Activated CD4-positive, alpha-beta memory T cell treated with anti-CD3 and anti-CD28 coated beads, Interleukin-2, amount 10 ng/mL, durations not matched to agents 7 days and 5 days (primary cell): ENCODE data around the gene SLC16A3. TPM values are rescaled to one million over a fixed set of nuclear protein-coding genes. Genes with fewer than 3 reads are reported as not detected.
A peak's percentile ranks its signal among the peaks of the same experiment; 100 is the strongest.

Experiments used
- CTCF ChIA-PET: fragments of 350-600 bp; sonication (Branson Sonifier 250); formaldehyde crosslinking; loops from one replicate; lab custom pipeline; 2021; ENCODE audit warnings: antibody characterized with exemption, inconsistent platforms; lab: Charles Lee
- POLR2A ChIA-PET: fragments of 350-600 bp; sonication (Branson Sonifier 250); formaldehyde crosslinking; loops from one replicate; lab custom pipeline; 2021; ENCODE audit warnings: antibody characterized with exemption; lab: Charles Lee
- DNase-seq: peaks from one replicate; pipeline ENCODE4 v3.0.0-alpha.2; 2020
- H3K27ac Mint-ChIP-seq: one replicate; pipeline ENCODE4 v1.8.0; 2021; ENCODE audit warnings: mild to moderate bottlenecking, mixed read lengths
- H3K27me3 Mint-ChIP-seq: one replicate; pipeline ENCODE4 v1.8.0; 2021; ENCODE audit warnings: mixed read lengths
- H3K36me3 Mint-ChIP-seq: one replicate; pipeline ENCODE4 v1.8.0; 2021; ENCODE audit warnings: low read depth, mixed read lengths
- H3K4me1 Mint-ChIP-seq: one replicate; pipeline ENCODE4 v1.8.0; 2021; ENCODE audit warnings: mixed read lengths
- H3K4me3 Mint-ChIP-seq: one replicate; pipeline ENCODE4 v1.8.0; 2021; ENCODE audit warnings: mild to moderate bottlenecking, mixed read lengths
- H3K9me3 Mint-ChIP-seq: one replicate; pipeline ENCODE4 v1.8.0; 2021; ENCODE audit warnings: mixed read lengths
- total RNA-seq, 2 experiments: library from RNA; stranded (reverse); gene quantifications; one replicate each; pipeline ENCODE4 v1.2.3, GENCODE V29; 2021

Gene SLC16A3
- total RNA-seq, 2 experiments from 2014 or later = 206 to 210 TPM

DNA sequence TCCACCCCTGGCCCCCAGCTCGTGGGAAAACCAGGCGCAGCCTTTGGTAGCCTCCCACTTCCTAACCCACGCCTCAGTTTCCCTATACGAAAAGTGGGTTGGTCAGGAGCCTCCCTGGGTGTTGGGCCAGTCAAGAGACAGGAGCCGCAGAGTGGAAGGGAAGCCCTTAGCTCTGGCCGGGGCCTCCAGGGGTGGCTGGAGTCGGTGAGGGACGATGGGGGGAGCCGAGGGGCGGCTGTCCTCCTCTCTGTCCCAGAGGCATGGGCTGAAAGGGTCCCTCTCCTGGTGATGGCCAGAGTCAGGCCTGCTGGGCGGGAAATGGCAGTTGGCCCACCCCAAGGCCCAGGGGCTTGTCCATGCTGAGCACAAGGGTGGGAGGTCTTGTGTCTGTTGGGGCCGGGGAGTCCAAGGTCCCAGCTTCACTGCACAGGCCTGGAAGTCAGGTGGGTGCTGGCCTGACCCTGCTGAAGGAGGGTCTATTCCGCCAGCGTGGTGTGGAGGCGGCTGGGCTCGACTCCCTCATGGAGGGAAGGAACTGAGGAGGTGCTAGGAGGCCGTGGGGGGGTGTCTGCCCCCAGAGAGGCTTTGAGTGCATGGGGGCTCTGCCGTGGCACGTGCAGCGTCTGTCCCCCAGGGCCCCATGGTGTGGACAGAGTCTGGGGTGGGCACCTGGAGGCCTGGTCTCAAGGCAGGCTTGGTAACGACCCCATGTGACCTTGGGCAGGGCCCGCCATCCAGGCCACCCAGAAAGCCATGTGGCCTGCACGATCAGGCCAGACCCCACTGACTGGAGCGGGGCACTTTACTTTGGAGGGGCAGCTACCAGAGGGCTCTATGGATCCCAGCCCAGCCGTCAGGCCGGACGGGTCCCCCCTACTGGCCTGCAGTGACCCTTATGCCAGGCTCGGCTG, 1.1 kb downstream of the SLC16A3 start:
- DNase-seq = peak; percentile 21
- no peaks in the 10 kb centered on the region for H3K9me3 Mint-ChIP-seq
- peak overlapping the region; percentile 81 for H3K27ac Mint-ChIP-seq
- H3K36me3 Mint-ChIP-seq = peaks cover 12% of the 10 kb centered on the region
- no peaks in the 10 kb centered on the region for H3K27me3 Mint-ChIP-seq
- ChIA-PET POLR2A (interaction anchor here (0.8 to 2.9 kb wide), 16 partner anchors 9 to 313 kb away, joined by 3 to 27 read pairs (median 5); partner anchors contain the start of genes CCDC57, CSNK1D and FASN), CTCF (interaction anchor here (1.6 to 2.5 kb wide), 2 partner anchors 24 to 30 kb away, joined by 7 to 11 read pairs; no protein-coding TSS in a partner anchor)
- H3K4me1 Mint-ChIP-seq = peaks cover 27% of the 10 kb centered on the region
- peak overlapping the region; percentile 91 for H3K4me3 Mint-ChIP-seq

DNA sequence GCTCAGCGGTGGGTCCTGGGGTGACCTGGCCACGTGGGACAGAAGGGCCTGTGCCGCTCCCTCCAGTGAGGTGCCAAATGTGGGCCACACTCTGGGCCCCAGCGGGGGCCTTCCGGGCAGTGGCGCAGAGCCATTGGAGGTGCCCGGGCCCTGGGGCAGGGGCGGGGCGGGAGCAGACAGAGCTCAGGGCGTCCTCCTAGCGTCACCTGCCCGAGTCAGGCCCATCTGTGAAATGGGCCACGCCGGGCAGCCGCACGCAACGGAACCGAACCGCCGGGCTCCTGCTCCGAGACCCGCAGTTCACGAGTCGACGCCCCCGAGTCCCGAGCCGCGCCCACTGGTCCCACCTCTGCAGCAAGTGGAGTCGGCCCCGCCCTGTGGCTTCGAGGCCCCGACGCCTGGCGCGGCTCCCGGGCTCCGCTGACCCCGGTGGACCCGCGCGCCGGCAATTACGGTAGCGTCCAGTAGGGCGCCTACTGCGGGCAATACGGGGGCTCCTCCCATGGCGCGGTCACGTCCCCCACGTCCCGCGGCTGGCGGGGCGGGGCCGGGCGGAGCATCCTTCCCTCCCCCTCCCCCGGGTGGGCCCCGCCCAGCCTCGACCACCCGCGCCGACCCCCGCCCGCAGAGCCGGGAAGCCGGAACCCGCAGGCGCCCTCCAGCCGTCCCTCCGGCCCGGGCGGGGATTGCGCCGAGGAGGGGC, 1.9 kb downstream of the SLC16A3 start:
- Mint-ChIP-seq H3K4me1 (peaks cover 32% of the 10 kb centered on the region), H3K4me3 (peak overlapping the region; percentile 91), H3K36me3 (peaks cover 12% of the 10 kb centered on the region), H3K9me3 (no peaks in the 10 kb centered on the region), H3K27me3 (no peaks in the 10 kb centered on the region), H3K27ac (no peak overlapping the region)
- peak; percentile 76 for DNase-seq
- ChIA-PET CTCF (no interaction called here), POLR2A (interaction anchor here (0.8 to 2.9 kb wide), 7 partner anchors 8 to 133 kb away, joined by 3 to 27 read pairs (median 18); partner anchors contain the start of genes CCDC57 and FASN)

DNA sequence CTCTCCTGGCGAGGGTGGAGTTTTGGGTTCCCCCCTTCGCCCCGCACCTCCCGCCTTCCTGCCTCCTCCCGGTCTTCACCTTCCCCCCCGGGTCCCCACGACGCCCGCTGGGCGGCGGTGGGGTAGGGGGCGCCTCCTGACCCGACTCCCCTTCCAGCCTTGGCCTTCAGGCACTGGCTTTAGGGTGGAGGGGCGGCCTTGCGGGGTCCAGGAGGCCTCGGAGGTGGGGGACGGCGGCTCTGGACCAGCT, 2.4 kb downstream of the SLC16A3 start:
- H3K4me1 Mint-ChIP-seq = peaks cover 37% of the 10 kb centered on the region
- H3K4me3 Mint-ChIP-seq = no peak overlapping the region
- no peaks in the 10 kb centered on the region for H3K9me3 Mint-ChIP-seq
- CTCF ChIA-PET = no interaction called here
- POLR2A ChIA-PET = interaction anchor here (0.9 kb wide), 1 partner anchor 11 kb away, joined by 3 read pairs; no protein-coding TSS in a partner anchor
- H3K27me3 Mint-ChIP-seq = no peaks in the 10 kb centered on the region
- H3K27ac Mint-ChIP-seq = no peak overlapping the region
- no peak for DNase-seq
- peaks cover 16% of the 10 kb centered on the region for H3K36me3 Mint-ChIP-seq

DNA sequence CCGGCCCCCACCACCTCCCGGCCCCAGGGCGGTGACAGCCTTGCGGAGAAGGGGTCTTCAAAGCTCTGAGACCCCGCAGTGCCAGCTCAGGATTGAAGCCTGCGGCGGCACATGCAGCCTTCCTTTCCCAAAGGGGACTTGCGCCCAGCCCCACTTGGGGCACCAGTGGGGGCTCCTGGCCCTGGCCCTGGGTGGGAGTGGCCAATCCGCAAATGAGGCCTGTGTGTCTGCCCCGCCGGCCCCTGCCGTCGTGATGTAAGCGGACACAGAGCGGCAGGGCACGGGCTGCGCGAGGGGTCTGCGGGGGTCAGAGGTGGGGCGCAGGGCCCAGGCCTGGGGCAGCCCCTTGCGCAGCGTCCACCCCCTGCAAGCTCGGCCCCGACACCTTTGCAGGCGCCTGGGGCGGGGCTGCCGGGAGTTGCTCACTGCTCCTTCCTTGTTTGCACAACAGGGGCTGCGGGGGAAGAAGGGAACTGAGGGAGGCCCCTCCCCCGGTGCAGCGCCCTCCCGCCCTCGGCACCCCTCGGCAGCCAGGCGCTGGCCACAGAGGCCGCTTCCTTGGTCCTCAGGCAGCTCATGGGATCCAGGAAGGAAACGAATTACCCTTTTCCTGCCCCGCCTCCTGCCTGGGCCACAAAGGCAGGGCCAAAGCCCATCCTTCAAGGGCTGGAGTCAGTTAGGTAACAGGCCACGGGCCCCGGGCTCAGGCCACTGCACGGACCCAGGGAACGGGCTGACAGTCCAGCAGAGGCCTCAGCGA, 2.9 kb downstream of the SLC16A3 start:
- H3K4me1 Mint-ChIP-seq = peaks cover 42% of the 10 kb centered on the region
- no peak overlapping the region for H3K27ac Mint-ChIP-seq
- peak overlapping the region; percentile 17 for H3K4me3 Mint-ChIP-seq
- ChIA-PET CTCF (no interaction called here), POLR2A (interaction anchor here (0.9 kb wide), 1 partner anchor 10 kb away, joined by 3 read pairs; no protein-coding TSS in a partner anchor)
- H3K27me3 Mint-ChIP-seq = no peaks in the 10 kb centered on the region
- no peaks in the 10 kb centered on the region for H3K9me3 Mint-ChIP-seq
- peak; percentile 35 for DNase-seq
- peaks cover 17% of the 10 kb centered on the region for H3K36me3 Mint-ChIP-seq

DNA sequence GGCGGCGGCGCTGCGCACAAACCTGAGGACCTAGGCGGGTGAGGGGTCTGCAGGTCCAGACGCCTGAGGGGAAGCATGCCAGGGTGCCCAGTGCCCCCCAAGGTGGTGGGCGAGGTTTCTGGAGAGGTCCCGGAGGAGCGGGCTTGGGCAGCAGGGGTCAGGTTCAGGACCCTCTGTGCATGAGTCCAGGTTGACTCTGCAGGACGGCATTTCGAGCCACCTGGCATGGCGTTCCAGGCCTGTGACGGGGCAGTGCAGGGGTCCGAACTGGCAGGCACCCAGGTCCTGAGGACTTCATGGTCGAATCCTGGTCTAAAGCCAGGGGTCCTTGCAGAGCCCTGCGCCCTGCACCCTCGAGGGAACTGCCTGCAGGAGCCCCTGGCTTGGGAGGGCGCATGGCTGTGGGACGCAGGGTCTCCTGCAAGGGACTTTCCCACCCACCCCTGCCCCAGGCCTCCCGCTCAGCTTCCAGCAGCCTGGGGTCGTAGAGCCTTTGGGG, 3.5 kb downstream of the SLC16A3 start:
- Mint-ChIP-seq H3K27ac (no peak overlapping the region), H3K27me3 (no peaks in the 10 kb centered on the region), H3K36me3 (peaks cover 18% of the 10 kb centered on the region), H3K4me1 (peaks cover 39% of the 10 kb centered on the region), H3K9me3 (no peaks in the 10 kb centered on the region), H3K4me3 (peak overlapping the region; percentile 17)
- ChIA-PET POLR2A (interaction anchor here (0.7 kb wide), 1 partner anchor 9 kb away, joined by 4 read pairs; no protein-coding TSS in a partner anchor), CTCF (no interaction called here)
- peak; percentile 19 for DNase-seq

DNA sequence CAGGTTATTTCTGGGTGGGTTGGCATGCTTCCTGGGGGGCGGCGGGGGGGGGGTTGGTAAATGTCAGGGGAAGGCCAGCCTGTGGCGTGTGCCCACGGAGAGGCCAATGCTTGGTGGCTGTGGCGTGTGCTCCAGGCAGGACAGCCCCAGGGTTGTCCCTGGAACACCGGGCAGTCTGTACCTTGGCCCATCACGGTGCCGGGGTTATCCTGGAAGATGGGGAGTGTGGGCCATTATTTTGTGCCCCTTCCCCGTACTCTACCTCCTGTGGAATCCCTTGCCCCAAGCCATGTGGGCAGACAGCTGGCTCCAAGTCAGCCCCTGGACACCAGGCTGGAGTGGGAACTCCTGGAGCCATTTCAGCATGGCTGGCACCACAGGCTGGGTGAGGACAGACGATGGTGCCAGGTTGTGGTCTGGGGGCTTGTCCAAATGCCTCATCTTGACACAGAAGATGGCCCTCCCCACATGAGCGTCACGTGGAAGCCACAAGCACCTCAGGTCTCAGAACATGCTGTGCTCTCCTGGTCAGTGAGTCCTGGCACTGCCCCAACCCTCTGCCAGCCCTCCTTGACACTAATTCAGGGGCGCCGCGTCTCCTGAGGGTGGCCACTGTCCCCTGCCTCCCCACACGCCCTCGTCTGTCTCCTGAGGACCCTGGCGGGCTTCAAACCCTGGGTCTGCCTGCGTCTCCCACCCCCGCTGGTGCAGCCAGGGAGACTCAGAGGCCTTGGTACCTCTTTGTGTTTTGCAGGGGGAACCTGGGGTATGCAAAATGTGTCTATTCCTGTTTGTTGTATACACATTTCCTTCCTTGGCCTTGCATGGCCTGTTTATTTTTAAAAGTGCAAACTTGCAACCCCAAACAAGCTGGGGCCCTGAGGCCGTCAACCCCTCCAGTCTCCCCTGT, 4.3 kb downstream of the SLC16A3 start:
- no peak for DNase-seq
- Mint-ChIP-seq H3K27ac (no peak overlapping the region), H3K27me3 (no peaks in the 10 kb centered on the region), H3K4me3 (no peak overlapping the region), H3K4me1 (peaks cover 38% of the 10 kb centered on the region), H3K9me3 (no peaks in the 10 kb centered on the region), H3K36me3 (peaks cover 22% of the 10 kb centered on the region)
- ChIA-PET CTCF (no interaction called here), POLR2A (interaction anchor here (0.7 kb wide), 1 partner anchor 8 kb away, joined by 4 read pairs; no protein-coding TSS in a partner anchor)

DNA sequence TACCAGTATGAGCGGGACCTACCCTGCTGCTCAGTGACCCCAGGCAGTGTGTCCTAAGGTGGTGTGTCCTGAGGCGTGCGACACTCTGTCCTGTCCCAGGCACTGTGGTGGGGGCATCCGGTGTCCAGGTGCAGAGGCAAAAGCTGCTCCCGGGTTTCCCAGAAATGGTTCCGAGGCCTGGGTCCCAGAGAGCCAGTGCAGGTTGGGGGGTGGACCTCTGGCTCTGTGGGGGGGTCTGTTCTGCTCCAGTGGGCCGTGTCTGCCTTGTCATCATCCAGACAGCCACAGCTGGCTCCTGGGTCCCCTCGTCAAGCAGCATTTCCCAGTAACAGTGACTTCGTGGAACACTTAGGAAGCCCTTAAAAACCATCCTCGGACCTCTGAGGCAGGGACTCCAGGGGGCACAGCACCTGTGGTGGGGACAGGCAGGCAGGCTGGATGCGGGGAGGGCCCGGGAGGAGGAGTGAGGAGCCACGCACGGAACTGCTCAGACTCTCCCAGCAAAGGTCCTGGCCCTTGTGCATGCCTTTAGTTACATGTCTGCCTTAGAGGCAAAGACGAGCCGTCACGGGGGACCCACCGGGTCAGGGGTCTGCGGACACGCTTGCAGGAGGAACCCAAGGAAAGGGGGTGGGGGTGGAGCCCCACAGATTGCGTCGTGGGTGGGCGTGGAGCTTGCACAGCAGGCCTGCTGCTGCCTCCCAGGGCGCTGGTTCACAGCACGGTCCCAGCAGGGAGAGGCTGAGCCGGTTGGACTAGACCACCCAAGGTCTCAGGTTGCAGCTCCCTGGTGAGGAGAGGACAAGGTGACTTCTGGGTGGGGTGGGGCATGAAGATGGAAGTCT, 5.6 kb downstream of the SLC16A3 start:
- Mint-ChIP-seq H3K4me3 (no peak overlapping the region), H3K27me3 (no peaks in the 10 kb centered on the region), H3K9me3 (no peaks in the 10 kb centered on the region), H3K36me3 (peaks cover 28% of the 10 kb centered on the region), H3K27ac (no peak overlapping the region), H3K4me1 (peaks cover 50% of the 10 kb centered on the region)
- CTCF ChIA-PET = interaction anchor here (1.1 to 3.3 kb wide), 6 partner anchors 28 to 195 kb away, joined by 3 to 20 read pairs (median 9); partner anchors contain the start of gene HEXD
- DNase-seq = no peak
- POLR2A ChIA-PET = interaction anchor here (0.8 to 4.7 kb wide), 5 partner anchors 22 to 214 kb away, joined by 3 to 21 read pairs (median 3); partner anchors contain the start of genes CCDC57 and SECTM1

DNA sequence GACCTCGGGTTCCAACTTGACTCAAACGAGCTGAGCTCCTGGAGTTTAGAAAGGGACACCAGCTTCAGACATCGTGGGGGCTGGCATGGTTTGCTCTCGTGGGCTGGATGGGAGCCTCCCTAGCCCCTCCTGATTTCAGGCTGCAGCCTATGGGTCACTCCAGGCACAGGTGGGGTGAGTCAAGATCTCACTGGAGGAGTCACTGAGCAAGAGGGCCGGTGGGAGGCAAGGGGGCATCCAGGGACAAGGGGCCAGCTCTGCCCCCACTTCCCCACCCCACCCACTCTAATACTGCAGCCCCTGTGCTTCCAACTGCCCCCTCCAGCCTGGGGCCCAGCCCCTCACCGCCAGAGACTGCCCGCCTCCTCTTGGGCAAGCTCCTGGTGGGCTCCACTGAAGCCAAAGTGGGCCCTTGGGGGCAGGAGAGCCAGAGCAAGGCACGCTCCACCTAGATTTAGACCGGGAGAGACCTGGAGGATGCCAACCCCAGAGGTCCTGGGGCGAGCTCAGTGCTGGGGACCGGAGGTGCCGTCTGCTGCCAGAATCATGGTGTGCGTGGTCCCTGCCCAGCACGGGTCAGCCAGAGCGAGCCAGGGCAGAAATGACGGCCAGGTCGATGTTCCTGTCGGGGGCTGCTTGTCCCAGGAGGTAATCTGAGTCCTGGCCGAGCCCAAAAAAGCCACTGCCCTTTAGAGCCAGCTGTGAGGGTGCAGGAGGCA, 6.4 kb downstream of the SLC16A3 start:
- H3K4me3 Mint-ChIP-seq = no peak overlapping the region
- no peaks in the 10 kb centered on the region for H3K9me3 Mint-ChIP-seq
- peaks cover 24% of the 10 kb centered on the region for H3K36me3 Mint-ChIP-seq
- no peak for DNase-seq
- POLR2A ChIA-PET = interaction anchor here (0.8 to 4.7 kb wide), 7 partner anchors 23 to 214 kb away, joined by 3 to 21 read pairs (median 3); partner anchors contain the start of genes CCDC57 and SECTM1
- no peaks in the 10 kb centered on the region for H3K27me3 Mint-ChIP-seq
- CTCF ChIA-PET = interaction anchor here (0.9 to 3.3 kb wide), 12 partner anchors 28 to 214 kb away, joined by 3 to 20 read pairs (median 6); partner anchors contain the start of genes CD7 and HEXD
- no peak overlapping the region for H3K27ac Mint-ChIP-seq
- H3K4me1 Mint-ChIP-seq = peaks cover 53% of the 10 kb centered on the region

DNA sequence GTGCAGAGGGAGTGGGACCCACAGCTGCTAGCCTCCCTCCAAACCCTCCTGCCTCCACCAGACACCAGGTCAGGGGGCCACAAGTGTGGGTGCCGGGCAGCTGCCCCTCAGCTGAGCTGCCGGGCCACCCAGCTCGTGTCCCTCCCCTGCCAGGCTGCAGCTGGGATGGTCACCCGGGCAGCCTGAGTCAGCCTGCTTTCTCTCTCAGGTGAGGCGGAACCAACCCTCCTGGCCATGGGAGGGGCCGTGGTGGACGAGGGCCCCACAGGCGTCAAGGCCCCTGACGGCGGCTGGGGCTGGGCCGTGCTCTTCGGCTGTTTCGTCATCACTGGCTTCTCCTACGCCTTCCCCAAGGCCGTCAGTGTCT, 6.9 kb downstream of the SLC16A3 start:
- ChIA-PET POLR2A (interaction anchor here (0.9 to 4.7 kb wide), 8 partner anchors 18 to 213 kb away, joined by 3 to 21 read pairs (median 4); partner anchors contain the start of gene CCDC57), CTCF (interaction anchor here (0.8 to 3.3 kb wide), 17 partner anchors 16 to 213 kb away, joined by 3 to 20 read pairs (median 5); partner anchors contain the start of genes CCDC57, CD7, HEXD and RAC3)
- H3K27me3 Mint-ChIP-seq = no peaks in the 10 kb centered on the region
- H3K36me3 Mint-ChIP-seq = peaks cover 25% of the 10 kb centered on the region
- no peak for DNase-seq
- no peak overlapping the region for H3K4me3 Mint-ChIP-seq
- H3K9me3 Mint-ChIP-seq = no peaks in the 10 kb centered on the region
- H3K4me1 Mint-ChIP-seq = peaks cover 57% of the 10 kb centered on the region
- H3K27ac Mint-ChIP-seq = peak overlapping the region; percentile 31
